Measurements from ENCODE around the gene FALEC.

DNA sequence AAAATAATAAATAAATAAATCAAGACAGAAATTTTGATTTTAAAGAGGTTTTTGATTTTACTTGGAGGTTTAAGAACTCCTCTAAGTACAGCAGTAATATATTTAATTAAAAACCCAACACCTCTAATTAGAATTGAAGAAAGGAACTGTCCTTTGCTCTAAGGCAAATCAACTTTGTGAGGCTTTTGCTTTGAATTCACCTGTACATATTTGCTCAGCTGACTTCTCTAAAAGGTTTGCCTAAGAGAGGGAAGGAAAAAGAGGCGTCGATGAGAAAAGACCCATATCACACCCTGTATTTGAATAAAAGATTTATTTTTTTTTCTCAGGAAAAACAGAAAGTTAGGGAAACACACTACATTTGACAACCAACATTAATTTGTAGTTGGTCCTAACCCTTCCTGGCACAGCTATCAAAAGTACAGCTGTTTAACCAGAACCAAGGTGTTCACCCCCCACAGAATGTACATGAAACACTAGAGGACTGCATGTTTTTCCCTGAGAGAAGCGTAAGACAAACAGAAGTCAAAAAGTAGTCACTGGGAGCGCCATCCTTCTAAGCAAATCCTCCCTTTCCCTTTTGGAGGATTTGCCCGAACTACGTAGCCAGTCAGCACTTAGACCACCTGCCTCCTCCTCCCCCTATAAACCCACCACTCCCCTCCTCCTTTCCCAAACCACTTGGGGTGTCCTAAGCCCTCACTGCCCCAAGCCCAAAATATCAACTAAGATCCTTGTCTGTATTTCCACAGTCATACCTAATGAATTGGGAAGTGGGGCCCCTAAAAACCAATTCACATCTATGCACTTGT, 58.9 kb downstream of the FALEC start:
- TF ChIP-seq, protein P1, sequence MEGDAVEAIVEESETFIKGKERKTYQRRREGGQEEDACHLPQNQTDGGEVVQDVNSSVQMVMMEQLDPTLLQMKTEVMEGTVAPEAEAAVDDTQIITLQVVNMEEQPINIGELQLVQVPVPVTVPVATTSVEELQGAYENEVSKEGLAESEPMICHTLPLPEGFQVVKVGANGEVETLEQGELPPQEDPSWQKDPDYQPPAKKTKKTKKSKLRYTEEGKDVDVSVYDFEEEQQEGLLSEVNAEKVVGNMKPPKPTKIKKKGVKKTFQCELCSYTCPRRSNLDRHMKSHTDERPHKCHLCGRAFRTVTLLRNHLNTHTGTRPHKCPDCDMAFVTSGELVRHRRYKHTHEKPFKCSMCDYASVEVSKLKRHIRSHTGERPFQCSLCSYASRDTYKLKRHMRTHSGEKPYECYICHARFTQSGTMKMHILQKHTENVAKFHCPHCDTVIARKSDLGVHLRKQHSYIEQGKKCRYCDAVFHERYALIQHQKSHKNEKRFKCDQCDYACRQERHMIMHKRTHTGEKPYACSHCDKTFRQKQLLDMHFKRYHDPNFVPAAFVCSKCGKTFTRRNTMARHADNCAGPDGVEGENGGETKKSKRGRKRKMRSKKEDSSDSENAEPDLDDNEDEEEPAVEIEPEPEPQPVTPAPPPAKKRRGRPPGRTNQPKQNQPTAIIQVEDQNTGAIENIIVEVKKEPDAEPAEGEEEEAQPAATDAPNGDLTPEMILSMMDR (conservative IDR thresholded peaks at IDR 0.05): no peak
- TF ChIP-seq ZFX (IDR thresholded peaks at IDR 0.05): no peak
